DOHH2 (cell line): ENCODE measurements around the gene ZNF451.

Experiments
- EZH2phosphoT487 ChIP-seq: fragments of 200-600 bp; sonication (generic); IDR thresholded peaks from 2 replicates; pipeline ENCODE4 v1.6.1; 2017; ENCODE audit warnings: borderline replicate concordance, mild to moderate bottlenecking, antibody characterized with exemption, low read length, moderate library complexity, mixed read lengths
- TF ChIP-seq, protein P1 (sequence below): fragments of 200-600 bp; sonication (generic); IDR thresholded peaks from one replicate; pipeline ENCODE4 v1.5.1; 2014; ENCODE audit warnings: antibody characterized with exemption, mild to moderate bottlenecking, low read depth, low read length; ENCODE audit not compliant: poor library complexity, severe bottlenecking

DNA sequence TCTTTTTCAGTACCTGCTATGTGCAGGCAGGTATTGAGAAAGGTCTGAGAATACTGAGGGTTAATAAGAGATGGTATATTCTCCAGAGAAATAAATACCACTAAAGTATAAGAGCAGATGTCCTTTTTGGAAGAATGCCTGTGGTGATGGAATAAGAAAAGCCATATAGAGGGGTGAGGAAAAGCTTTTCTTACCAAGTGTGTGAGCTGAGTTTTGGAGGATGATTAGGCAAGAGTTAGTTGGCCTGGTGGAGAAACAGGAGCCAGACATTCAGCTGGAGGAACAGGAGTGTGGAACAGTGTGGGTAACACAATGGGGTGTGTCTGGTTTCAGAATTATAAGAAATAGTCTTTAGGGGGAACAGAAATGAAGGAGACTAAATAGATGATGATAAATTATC, 19.9 kb downstream of the ZNF451 start:
- TF ChIP-seq, protein P1, sequence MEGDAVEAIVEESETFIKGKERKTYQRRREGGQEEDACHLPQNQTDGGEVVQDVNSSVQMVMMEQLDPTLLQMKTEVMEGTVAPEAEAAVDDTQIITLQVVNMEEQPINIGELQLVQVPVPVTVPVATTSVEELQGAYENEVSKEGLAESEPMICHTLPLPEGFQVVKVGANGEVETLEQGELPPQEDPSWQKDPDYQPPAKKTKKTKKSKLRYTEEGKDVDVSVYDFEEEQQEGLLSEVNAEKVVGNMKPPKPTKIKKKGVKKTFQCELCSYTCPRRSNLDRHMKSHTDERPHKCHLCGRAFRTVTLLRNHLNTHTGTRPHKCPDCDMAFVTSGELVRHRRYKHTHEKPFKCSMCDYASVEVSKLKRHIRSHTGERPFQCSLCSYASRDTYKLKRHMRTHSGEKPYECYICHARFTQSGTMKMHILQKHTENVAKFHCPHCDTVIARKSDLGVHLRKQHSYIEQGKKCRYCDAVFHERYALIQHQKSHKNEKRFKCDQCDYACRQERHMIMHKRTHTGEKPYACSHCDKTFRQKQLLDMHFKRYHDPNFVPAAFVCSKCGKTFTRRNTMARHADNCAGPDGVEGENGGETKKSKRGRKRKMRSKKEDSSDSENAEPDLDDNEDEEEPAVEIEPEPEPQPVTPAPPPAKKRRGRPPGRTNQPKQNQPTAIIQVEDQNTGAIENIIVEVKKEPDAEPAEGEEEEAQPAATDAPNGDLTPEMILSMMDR, result no peak
- no peak for TF ChIP-seq EZH2phosphoT487
